ENCODE data around the gene PDZK1IP1.

Gene PDZK1IP1

DNA sequence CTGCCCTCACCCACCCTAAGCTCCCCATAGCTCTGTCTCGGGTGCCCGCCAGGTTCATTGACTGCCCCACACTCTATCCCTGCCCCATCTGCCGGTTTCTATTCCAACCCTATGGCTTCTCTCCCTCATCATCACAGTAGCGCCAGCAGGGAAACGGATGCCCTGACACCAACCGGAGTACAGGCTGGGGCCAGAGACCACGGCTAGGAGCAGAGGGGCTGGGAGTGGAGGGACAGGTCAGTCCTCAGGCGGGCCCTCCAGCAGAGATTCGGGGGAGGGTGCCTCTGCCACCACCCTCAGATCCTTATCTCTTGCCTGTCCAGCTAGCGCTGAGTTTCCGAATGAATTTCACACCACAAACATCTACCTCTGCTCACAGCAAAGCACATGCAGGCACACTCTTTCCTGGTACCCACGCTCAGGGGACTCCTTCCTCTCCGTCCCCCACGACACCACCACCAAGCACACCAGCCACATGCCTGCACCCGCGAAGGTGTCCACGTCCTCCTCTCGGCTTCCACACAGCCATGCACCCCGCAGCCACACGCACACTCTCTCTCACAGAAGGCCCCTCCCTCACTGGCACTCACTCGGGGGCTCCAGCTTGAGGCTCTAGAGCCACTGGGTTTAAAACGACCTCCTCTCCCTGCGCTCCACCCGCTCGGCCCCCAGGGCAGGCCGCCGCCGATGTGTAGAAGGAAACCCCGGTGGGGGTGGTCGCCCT is 35.0 kb upstream of the PDZK1IP1 start:
- no peak for TF ChIP-seq CTCF (IDR thresholded peaks at IDR 0.05; ENCODE audit: low read depth, low read length)
- Histone ChIP-seq H3K9me3 (no peaks in the 10 kb centered on the region), H3K4me3 (ENCODE audit: low read depth, low read length) (no peak overlapping the region), H3K4me1 (no peaks in the 10 kb centered on the region), H3K36me3 (no peaks in the 10 kb centered on the region), H3K27me3 (peaks cover 64% of the 10 kb centered on the region)
- no peak for DNase-seq

DNA sequence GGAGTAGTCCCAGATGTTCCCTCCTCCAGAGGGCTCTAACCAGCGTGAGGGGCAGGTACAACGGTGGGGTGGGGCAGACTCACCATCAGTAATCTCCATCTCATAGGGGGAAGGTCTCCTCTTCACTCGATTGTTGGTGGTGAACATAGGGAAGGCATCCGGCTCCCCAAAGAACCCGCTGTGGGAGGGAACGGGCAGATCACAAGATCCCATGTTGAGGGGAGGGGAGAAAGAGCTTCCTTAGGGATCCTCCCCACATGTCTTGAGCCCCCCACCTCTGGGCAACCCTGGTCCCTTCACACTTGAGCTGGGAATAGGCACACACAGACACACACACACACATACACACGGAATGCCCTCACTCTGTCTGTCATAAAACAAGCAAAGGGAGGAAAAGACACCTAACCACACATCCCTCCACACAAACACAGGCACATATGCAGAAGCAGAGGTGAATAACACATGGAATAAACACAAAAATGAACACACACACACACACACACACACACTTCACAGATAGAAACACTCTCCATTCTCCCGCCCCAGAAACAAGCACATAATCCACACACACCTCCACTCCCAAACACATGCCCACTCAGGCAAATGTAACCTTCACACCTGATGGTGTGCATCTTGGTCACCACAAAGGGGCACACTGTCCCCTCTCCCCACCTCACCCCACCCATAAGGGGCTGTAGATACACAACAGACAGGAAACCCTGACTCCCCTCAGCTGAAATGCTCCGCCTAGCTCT is 34.3 kb upstream of the PDZK1IP1 start:
- Histone ChIP-seq H3K4me1 (no peaks in the 10 kb centered on the region), H3K27me3 (peaks cover 57% of the 10 kb centered on the region), H3K9me3 (no peaks in the 10 kb centered on the region), H3K36me3 (no peaks in the 10 kb centered on the region), H3K4me3 (ENCODE audit: low read depth, low read length) (no peak overlapping the region)
- DNase-seq: no peak
- TF ChIP-seq CTCF (IDR thresholded peaks at IDR 0.05; ENCODE audit: low read depth, low read length): no peak

DNA sequence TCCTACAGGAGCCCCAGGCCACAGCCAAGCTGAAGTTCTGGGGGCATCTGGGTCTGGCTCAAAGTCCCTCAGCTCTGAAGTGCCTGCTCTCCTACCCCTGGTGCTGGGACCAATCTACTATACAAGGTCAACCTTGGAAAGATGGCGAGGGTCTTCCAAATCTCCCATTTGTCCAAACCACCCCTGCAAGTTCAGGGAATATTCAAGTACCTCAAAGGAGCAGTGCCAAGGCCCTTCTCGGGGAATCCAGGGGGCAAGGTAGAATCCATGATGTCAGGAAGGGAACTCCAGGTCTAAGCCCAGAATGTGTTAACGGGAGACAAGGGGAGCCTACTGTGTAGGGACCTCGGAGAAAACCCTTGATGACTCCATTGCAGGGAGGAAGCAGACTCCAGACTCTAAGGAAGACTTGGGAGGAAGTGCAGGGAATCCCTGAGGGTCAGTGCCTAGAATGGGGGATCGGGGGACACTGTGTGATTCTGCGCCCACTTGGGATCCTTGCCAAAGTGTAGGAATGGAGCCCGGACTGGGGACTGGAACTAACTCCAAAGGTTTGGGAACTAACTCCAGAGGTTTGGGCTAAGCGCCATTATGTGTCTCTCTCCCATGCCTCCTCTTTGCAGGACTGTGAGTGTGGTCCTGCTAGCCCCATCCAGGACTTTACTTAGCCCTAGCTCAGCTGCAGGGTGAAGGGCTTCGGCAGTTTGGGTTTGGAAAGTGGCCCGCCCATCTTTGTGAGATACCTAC is 33.5 kb upstream of the PDZK1IP1 start:
- no peaks in the 10 kb centered on the region for H3K9me3 ChIP-seq
- no peak for DNase-seq
- H3K4me3 ChIP-seq (ENCODE audit: low read depth, low read length): no peak overlapping the region
- TF ChIP-seq CTCF (IDR thresholded peaks at IDR 0.05; ENCODE audit: low read depth, low read length): no peak
- H3K4me1 ChIP-seq: no peaks in the 10 kb centered on the region
- no peaks in the 10 kb centered on the region for H3K36me3 ChIP-seq
- peaks cover 52% of the 10 kb centered on the region for H3K27me3 ChIP-seq

DNA sequence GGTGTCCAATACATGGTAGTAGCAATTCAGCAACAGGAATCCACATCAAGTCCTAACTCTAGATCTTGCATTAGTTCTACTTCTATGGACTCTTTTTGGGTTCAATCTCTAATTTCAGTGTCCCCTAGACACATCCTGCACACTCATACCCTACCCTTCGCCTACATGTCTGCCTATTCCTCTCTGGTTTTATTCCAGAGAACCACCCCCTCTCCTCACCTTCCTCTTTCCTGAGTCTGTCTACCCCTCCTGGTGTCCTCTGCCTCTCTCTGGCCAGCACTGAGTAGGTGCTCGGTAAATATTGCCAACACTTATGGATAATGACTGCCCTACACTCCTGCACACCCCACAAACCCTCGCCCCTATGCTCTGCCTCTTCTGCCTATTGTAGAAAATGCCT is 32.6 kb upstream of the PDZK1IP1 start:
- Histone ChIP-seq H3K4me3 (ENCODE audit: low read depth, low read length) (no peak overlapping the region), H3K36me3 (no peaks in the 10 kb centered on the region), H3K9me3 (no peaks in the 10 kb centered on the region), H3K27me3 (peaks cover 45% of the 10 kb centered on the region), H3K4me1 (no peaks in the 10 kb centered on the region)
- no peak for DNase-seq
- no peak for TF ChIP-seq CTCF (IDR thresholded peaks at IDR 0.05; ENCODE audit: low read depth, low read length)

GRCh38 chr1:47219590-47220220 is 29.9 kb upstream of the PDZK1IP1 start:
- no peak for TF ChIP-seq CTCF (IDR thresholded peaks at IDR 0.05; ENCODE audit: low read depth, low read length)
- Histone ChIP-seq H3K27me3 (peaks cover 17% of the 10 kb centered on the region), H3K36me3 (no peaks in the 10 kb centered on the region), H3K9me3 (no peaks in the 10 kb centered on the region), H3K4me1 (no peaks in the 10 kb centered on the region), H3K4me3 (ENCODE audit: low read depth, low read length) (no peak overlapping the region)
- no peak for DNase-seq
